CD4-positive, alpha-beta T cell treated with Interleukin-17A for 1 hour (primary cell): ENCODE results near the gene SLC29A4.
"Not testable (repeated sequence)": the region's sequence is repeated elsewhere in the genome, so short reads cannot be mapped to it uniquely, and the experiment has no call there.

ENCODE experiments used
- DNase-seq: peaks from one replicate; pipeline ENCODE4 v3.0.0-alpha.2; 2020

Gene SLC29A4, protein sequence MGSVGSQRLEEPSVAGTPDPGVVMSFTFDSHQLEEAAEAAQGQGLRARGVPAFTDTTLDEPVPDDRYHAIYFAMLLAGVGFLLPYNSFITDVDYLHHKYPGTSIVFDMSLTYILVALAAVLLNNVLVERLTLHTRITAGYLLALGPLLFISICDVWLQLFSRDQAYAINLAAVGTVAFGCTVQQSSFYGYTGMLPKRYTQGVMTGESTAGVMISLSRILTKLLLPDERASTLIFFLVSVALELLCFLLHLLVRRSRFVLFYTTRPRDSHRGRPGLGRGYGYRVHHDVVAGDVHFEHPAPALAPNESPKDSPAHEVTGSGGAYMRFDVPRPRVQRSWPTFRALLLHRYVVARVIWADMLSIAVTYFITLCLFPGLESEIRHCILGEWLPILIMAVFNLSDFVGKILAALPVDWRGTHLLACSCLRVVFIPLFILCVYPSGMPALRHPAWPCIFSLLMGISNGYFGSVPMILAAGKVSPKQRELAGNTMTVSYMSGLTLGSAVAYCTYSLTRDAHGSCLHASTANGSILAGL

GRCh38 chr7:5282543-5283316, at the start of gene SLC29A4:
TSS of gene SLC29A4 (plus strand) at chr7:5282943. CDS start at chr7:5287817, 4,874 bp downstream.
- peak; percentile 12 for DNase-seq

DNA sequence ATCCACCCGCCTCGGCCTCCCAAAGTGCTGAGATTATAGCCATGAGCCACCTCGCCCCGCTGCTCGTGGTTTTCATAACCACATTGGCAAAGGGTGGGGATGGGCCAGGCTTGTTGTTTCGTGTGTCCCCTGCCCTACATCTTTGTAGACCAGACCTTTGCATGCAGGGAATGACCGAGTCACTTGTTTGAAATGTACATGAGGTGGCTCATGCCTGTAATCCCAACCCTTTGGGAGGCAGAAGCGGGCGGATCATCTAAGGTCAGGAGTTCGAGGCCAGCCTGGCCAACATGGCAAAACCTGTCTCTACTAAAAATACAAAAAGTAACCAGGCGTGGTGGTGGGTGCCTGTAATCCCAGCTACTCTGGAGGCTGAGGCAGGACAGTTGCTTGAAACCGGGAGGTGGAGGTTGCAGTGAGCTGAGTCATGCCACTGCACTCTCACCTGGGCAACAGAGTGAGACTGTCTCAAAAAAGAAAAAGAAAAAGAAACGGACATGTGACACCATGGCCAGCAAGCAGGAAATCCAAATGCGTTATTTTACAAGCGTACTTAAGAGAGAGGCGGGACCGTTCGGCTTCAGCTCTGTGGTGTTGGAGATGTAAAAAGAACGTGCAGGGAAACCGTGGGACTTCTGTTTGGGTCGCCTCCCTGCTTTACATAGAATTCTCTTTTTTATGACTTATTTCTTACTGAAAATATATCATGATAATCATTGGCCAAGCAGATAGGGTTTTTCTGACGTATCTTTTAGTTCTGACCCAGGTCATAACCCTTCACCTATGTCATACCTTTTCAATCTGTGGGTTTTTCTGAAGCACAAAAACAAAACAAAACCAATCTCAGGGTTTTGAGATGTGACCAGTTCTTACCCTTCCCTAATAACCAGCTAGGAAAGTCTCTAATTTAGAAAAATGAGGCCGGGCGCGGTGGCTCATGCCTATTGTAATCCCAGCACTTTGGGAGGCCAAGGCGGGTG, 47.6 kb upstream of the SLC29A4 start:
- no peak for DNase-seq

- peak; percentile 10 for DNase-seq
Observed at GRCh38 chr7:5237286-5237685, 45.5 kb upstream of the SLC29A4 start.

DNA sequence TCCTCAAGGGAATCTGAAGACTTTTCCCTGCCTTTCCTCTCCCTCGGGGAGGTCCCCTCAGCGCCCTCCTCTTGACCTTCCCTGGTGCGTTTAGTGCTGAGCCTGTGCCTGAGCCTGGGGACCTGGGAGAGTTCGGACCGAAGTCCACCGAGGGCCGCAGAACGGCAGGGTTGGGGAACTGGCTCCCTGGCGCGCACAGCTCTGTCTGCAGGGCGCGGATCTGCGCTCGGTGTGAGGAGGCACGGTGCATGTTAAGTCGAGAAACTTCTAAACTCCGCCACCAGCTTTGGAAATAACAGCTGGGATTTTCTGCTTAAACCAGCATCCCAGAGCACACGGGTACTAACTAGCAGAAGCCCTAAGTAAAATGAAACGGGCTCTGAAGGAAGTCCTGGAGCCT, 44.2 kb upstream of the SLC29A4 start:
- no peak for DNase-seq

- DNase-seq, result no peak
Observed at GRCh38 chr7:5243261-5243660, 39.5 kb upstream of the SLC29A4 start.

- no peak for DNase-seq
Observed at GRCh38 chr7:5248201-5248885, 34.4 kb upstream of the SLC29A4 start.

DNA sequence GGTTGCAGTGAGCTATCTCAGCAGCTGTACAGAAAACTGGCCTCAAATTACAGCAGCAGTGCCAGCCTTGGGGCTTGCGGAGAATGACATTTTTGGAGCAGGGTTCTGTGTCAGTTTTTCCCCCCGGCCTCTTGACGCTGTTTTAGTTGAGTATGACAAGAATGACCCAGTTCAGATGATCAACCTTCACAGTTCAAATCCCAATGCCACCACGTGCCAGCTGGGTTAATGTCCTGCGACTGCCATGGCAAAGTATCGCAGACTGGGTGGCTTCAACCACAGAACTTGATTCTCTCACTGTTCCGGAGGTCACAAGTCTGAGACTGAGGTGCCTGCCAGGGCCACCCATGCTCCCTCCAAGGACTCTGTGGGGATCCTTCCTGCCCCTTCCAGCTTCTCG, 32.0 kb upstream of the SLC29A4 start:
- not testable (repeated sequence) for DNase-seq

- DNase-seq, result not testable (repeated sequence)
Observed at GRCh38 chr7:5253529-5253928, 29.2 kb upstream of the SLC29A4 start.

GRCh38 chr7:5254371-5254770, 28.4 kb upstream of the SLC29A4 start:
- not testable (repeated sequence) for DNase-seq

GRCh38 chr7:5255832-5256231, 26.9 kb upstream of the SLC29A4 start:
- DNase-seq, result no peak

DNA sequence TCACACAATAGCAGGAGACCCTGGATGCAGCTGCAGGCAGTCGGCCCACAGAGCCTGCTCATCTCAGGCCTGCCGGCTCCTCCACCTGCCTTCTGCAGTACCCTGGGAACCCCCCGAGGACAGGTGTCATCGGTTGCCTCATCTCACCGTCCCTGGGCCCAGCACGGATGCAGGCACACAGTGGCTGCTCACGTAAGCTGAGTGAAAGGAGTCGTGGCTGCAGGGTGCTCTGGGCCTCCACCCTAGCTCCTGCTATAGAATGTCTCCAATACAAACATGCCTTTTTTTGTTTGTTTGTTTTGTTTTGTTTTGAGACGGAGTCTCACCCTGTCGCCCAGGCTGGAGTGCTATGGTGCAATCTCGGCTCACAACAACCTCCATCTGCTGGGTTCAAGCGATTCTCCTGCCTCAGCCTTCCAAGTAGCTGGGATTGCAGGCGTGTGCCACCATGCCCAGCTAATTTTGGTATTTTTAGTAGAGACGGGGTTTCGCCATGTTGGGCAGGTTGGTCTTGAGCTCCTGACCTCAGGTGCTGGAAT, 22.1 kb upstream of the SLC29A4 start:
- not testable (repeated sequence) for DNase-seq

DNA sequence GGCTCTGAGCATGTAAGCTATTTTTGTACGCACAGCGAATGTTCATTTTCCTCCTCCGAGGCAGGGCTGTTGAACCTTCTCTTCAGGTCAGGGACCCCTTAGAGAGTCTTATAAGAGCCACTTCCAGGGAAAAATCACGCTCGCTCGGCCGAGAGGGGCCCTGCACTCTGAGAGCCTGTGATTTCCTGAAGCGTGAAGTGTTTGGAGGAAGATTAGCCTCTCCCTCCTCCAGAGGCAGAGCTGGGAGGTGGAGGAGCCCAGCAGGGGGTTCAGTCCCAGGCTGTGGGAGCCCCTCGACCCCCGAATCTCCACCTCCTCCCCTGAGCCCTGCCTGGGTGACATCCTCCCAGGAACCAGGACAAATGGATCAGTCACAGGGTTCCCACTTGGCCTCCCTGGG, 19.7 kb upstream of the SLC29A4 start:
- not testable (repeated sequence) for DNase-seq

DNA sequence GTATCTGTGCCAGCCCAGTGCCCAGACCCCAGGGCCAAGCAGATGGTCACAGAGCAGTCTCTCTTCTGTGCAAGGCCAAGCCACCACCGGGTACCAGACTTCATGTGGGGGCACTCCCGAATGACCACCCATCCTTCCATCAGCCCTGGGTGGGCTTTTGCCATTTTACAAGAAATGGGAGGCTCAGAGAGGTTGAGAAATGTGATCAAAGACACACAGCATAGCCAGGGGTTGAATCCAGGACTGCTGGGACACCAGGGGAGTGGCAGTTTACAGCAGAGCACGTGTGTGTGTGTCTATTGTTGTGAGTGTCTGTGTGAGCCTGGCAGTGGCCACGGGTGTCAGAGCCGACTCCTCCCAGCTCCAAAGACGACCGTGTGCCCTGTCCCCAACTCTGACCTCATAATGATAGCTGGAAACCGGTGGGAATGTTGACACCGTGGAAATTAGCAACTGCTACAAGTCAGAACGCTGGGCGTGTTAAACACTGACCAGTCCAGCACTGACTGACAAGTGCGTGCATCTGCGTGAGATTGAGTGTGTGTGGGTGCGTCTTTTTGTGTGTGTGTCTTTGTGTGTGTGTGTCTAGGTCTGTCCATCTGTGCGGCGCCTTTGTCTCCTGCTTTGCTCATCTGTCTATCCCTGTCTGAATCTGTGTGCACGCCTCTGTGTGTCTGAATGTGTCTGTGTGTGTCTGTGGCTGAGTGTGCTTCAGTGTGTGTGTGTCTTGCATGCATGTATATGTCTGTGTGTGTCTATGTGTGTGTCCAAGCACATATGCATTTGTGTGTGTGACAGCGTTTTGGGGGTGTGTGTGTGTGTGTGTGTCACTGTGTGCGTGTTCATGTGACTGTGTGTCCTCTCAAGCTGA, 17.2 kb upstream of the SLC29A4 start:
- DNase-seq, result no peak

DNA sequence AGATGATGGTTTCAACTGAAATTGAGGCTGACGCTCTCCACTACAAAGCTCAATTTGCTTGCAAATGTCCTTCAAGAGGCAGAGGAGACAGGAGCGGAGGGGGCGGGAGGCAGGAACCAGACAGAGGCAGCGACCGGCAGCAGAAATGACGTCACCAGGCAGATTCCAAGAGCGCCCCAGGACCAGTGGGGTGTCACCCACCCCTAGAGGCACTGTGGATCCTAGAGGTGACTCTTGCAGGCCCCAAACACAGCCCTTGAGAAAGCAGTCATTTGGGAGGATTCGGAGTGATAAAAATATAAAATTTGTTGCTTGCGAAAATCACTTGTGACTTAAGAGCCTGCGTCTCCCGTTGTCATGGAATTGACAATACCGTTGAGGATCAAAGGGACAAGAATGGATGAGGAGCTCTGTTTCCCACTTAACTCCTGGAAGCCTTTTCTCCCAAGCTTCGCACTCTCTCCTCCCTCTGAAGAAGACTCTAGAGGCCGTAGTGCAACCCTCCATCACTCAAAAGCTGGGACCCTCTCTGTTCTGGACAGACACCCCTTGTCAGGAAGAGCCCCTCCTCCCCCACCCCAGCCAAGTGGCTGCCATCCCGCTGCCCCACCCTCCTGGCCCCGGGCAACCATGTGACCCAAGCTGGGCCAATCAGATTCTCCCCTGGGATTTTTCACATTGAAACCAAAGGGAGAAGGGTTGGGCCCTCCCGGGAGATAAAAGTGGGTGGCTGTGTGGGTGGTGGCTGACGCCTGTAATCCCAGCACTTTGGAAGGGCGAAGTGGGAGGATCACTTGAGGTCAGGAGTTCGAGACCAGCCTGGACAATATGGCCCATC, 16.3 kb upstream of the SLC29A4 start:
- no peak for DNase-seq

- not testable (repeated sequence) for DNase-seq
Observed at GRCh38 chr7:5267829-5268228, 14.9 kb upstream of the SLC29A4 start.

- not testable (repeated sequence) for DNase-seq
Observed at GRCh38 chr7:5269992-5270657, 12.6 kb upstream of the SLC29A4 start.

GRCh38 chr7:5270788-5271187, 12.0 kb upstream of the SLC29A4 start:
- DNase-seq, result no peak

- not testable (repeated sequence) for DNase-seq
Observed at GRCh38 chr7:5273831-5274405, 8.8 kb upstream of the SLC29A4 start.

- DNase-seq, result no peak
Observed at GRCh38 chr7:5274441-5274840, 8.3 kb upstream of the SLC29A4 start.
